ENCODE results near the gene TARS1.

Gene TARS1

DNA sequence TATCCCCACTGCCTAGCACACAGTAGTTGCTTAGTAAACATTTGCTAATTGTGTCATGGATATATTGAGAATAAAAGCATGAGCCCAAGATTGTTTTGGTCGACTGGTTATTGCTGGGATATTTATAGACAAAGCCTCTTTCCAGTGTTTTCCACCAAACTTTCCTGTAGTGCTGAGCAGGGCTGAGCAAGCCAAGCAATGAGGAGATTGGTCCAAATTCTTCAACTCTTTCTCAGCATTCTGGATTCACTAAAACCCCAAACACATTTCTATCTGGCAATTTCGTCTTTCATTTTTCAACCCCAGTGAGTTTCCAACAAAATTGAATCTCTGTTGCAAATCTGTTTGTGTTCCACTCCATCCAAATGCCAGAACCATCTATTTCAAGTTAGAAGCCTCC lies 31.9 kb upstream of the TARS1 start:
- no peak for DNase-seq
- intact Hi-C loops (cut with DNase I; ENCODE audit: low total_unique reads) = no loop called here

GRCh38 chr5:33409435-33410170 lies 31.2 kb upstream of the TARS1 start:
- no peaks in the 10 kb centered on the region for H3K36me3 ChIP-seq
- no peaks in the 10 kb centered on the region for H3K9me3 ChIP-seq
- H3K4me3 ChIP-seq = no peak overlapping the region
- intact Hi-C loops (cut with DNase I; ENCODE audit: low total_unique reads) = no loop called here
- H3K27me3 ChIP-seq = no peaks in the 10 kb centered on the region
- peak overlapping the region in 1 of 2 donors; percentile 41 for H3K27ac ChIP-seq
- H3K4me1 ChIP-seq = peaks cover 0 to 14% (median 0%) of the 10 kb centered on the region in 4 donors
- TF ChIP-seq CTCF (IDR thresholded peaks at IDR 0.05) = no peak
- DNase-seq = no peak

More for the DNA sequence above, 31.9 kb upstream of the TARS1 start:
- peak overlapping the region in 1 of 2 donors; percentile 41 for H3K27ac ChIP-seq
- no peaks in the 10 kb centered on the region for H3K36me3 ChIP-seq
- no peak for TF ChIP-seq CTCF (IDR thresholded peaks at IDR 0.05)
- peaks cover 0 to 14% (median 0%) of the 10 kb centered on the region in 4 donors for H3K4me1 ChIP-seq
- no peaks in the 10 kb centered on the region for H3K9me3 ChIP-seq
- no peak overlapping the region for H3K4me3 ChIP-seq
- no peaks in the 10 kb centered on the region for H3K27me3 ChIP-seq

GRCh38 chr5:33410221-33410620 lies 30.5 kb upstream of the TARS1 start:
- no peaks in the 10 kb centered on the region for H3K9me3 ChIP-seq
- TF ChIP-seq CTCF (IDR thresholded peaks at IDR 0.05) = no peak
- no peak for DNase-seq
- peaks cover 0 to 14% (median 0%) of the 10 kb centered on the region in 4 donors for H3K4me1 ChIP-seq
- H3K36me3 ChIP-seq = no peaks in the 10 kb centered on the region
- no peak overlapping the region for H3K4me3 ChIP-seq
- H3K27me3 ChIP-seq = no peaks in the 10 kb centered on the region
- no peak overlapping the region for H3K27ac ChIP-seq
- intact Hi-C loops (cut with DNase I; ENCODE audit: low total_unique reads) = no loop called here

GRCh38 chr5:33411498-33411897 lies 29.3 kb upstream of the TARS1 start:
- Histone ChIP-seq H3K36me3 (no peaks in the 10 kb centered on the region), H3K27me3 (no peaks in the 10 kb centered on the region), H3K27ac (no peak overlapping the region), H3K9me3 (no peaks in the 10 kb centered on the region), H3K4me3 (no peak overlapping the region), H3K4me1 (peaks cover 0 to 14% (median 0%) of the 10 kb centered on the region in 4 donors)
- TF ChIP-seq CTCF (IDR thresholded peaks at IDR 0.05) = no peak
- intact Hi-C loops (cut with DNase I; ENCODE audit: low total_unique reads) = no loop called here
- no peak for DNase-seq

GRCh38 chr5:33415811-33416354 lies 24.9 kb upstream of the TARS1 start:
- Histone ChIP-seq H3K4me1 (no peaks in the 10 kb centered on the region), H3K36me3 (no peaks in the 10 kb centered on the region), H3K9me3 (no peaks in the 10 kb centered on the region), H3K27me3 (no peaks in the 10 kb centered on the region), H3K4me3 (no peak overlapping the region), H3K27ac (no peak overlapping the region)
- TF ChIP-seq CTCF (IDR thresholded peaks at IDR 0.05) = no peak
- intact Hi-C loops (cut with DNase I; ENCODE audit: low total_unique reads) = no loop called here
- DNase-seq = no peak

Data from tibial artery (tissue), 4 donors.